ENCODE results near the gene ANKRD18B. TPM values are rescaled to one million over a fixed set of nuclear protein-coding genes. Genes with fewer than 3 reads are reported as not detected.
"Not testable (repeated sequence)": the region's sequence is repeated elsewhere in the genome, so short reads cannot be mapped to it uniquely, and the experiment has no call there.

Gene ANKRD18B
- total RNA-seq, 1 experiment from 2014 or later, result 5.4 TPM

DNA sequence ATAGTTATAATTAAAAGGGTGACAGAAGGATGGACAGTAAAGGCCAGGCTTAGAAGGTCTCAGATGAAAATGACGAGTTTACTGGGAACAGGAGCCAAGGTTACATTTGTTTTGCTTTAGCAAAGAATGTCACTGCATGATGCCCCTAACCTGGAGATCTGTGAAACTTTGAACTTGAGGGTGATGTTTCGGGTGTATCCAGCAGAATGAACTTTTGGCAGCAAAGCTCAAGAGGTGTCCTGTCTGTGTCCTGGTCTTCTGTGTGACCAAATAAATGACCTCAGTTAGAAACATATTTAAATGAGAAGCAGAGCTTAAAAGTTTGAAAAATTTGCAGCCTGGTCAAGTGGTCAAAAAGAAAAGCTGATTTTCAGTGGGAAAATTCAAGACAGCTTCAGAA is 64.8 kb downstream of the ANKRD18B start:
- intact Hi-C loops (cut with micrococcal nuclease); H3F3A ChIP-seq (ENCODE audit: low read length, unreplicated experiment); H3K9me3 ChIP-seq (ENCODE audit: low read length); H3K79me2 ChIP-seq (ENCODE audit: low read length); DNase-seq; H4K20me1 ChIP-seq (ENCODE audit: low read length); POLR2A ChIA-PET (ENCODE audit: unreplicated experiment); H3K4me1 ChIP-seq (ENCODE audit: insufficient read depth, low read length); CTCF ChIA-PET; H3K4me3 ChIP-seq (ENCODE audit: low read length); H3K27ac ChIP-seq (ENCODE audit: low read length); H3K9me2 ChIP-seq (replicated peaks; ENCODE audit: low read length); H3K27me3 ChIP-seq (ENCODE audit: low read length); BruUV-seq (replicated peaks); H3K4me2 ChIP-seq (ENCODE audit: low read length); H3K9ac ChIP-seq (ENCODE audit: low read length); H2AFZ ChIP-seq (ENCODE audit: low read length); H3K36me3 ChIP-seq (ENCODE audit: low read depth, low read length); ATAC-seq: not testable (repeated sequence)

GRCh38 chr9:33590857-33591256 is 66.8 kb downstream of the ANKRD18B start:
- H3F3A ChIP-seq (ENCODE audit: low read length, unreplicated experiment); BruUV-seq (replicated peaks); H3K4me3 ChIP-seq (ENCODE audit: low read length); POLR2A ChIA-PET (ENCODE audit: unreplicated experiment); H3K27ac ChIP-seq (ENCODE audit: low read length); DNase-seq; H3K4me1 ChIP-seq (ENCODE audit: insufficient read depth, low read length); H3K27me3 ChIP-seq (ENCODE audit: low read length); H3K9me3 ChIP-seq (ENCODE audit: low read length); H3K9me2 ChIP-seq (replicated peaks; ENCODE audit: low read length); H4K20me1 ChIP-seq (ENCODE audit: low read length); H2AFZ ChIP-seq (ENCODE audit: low read length); CTCF ChIA-PET; H3K36me3 ChIP-seq (ENCODE audit: low read depth, low read length); intact Hi-C loops (cut with micrococcal nuclease); H3K4me2 ChIP-seq (ENCODE audit: low read length); ATAC-seq; H3K9ac ChIP-seq (ENCODE audit: low read length); H3K79me2 ChIP-seq (ENCODE audit: low read length): not testable (repeated sequence)

DNA sequence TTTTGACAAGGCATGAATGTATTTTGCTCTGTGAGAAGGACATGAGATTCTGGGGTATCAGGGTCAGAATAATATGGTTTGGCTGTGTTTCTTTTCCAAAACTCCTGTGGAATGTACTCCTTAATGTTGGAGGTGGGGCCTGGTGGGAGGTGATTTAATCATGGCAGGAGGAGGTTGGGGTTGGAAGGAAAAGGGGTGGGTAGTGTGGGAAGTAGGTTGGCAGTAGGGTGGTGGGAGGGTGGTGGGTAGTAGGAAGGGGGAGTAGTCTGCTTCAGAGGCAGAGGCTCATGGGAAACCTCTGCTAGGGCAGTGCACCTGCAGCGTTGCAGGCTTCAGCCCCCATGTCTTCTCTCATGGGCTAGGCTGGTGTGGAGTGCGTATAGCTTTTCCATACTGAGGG is 72.9 kb downstream of the ANKRD18B start:
- not testable (repeated sequence) for H3K36me3 ChIP-seq (ENCODE audit: low read depth, low read length); ATAC-seq

DNA sequence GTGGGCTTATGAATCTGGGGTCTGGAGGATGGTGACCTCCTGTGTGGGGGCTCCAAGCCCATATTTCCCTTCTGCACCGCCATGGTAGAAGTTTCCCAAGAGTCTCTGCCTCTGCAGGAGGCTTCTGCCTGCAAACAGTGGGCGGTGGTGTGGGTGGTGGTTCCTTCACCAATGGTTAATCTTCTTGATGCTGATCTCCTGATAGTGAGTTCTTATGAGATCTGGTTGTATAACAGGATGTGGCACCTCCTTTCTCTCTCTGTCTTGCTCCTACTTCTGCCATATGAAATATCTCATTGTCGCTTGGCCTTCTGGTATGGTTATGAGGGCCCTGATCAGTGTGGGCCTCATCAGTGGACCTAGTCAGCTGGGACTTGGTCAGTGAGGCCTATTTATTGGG is 73.3 kb downstream of the ANKRD18B start:
- intact Hi-C loops (cut with micrococcal nuclease); H3K9me2 ChIP-seq (replicated peaks; ENCODE audit: low read length); H3F3A ChIP-seq (ENCODE audit: low read length, unreplicated experiment); ATAC-seq; H4K20me1 ChIP-seq (ENCODE audit: low read length); H3K9me3 ChIP-seq (ENCODE audit: low read length); H3K4me1 ChIP-seq (ENCODE audit: insufficient read depth, low read length); BruUV-seq (replicated peaks); H2AFZ ChIP-seq (ENCODE audit: low read length); H3K79me2 ChIP-seq (ENCODE audit: low read length); POLR2A ChIA-PET (ENCODE audit: unreplicated experiment); H3K4me2 ChIP-seq (ENCODE audit: low read length); DNase-seq; H3K9ac ChIP-seq (ENCODE audit: low read length); CTCF ChIA-PET; H3K36me3 ChIP-seq (ENCODE audit: low read depth, low read length); H3K4me3 ChIP-seq (ENCODE audit: low read length); H3K27ac ChIP-seq (ENCODE audit: low read length); H3K27me3 ChIP-seq (ENCODE audit: low read length): not testable (repeated sequence)

More for the DNA sequence above, 72.9 kb downstream of the ANKRD18B start:
- BruUV-seq (replicated peaks); H3K9me2 ChIP-seq (replicated peaks; ENCODE audit: low read length); H4K20me1 ChIP-seq (ENCODE audit: low read length); H2AFZ ChIP-seq (ENCODE audit: low read length); intact Hi-C loops (cut with micrococcal nuclease); H3K4me2 ChIP-seq (ENCODE audit: low read length); H3K27me3 ChIP-seq (ENCODE audit: low read length); H3K4me3 ChIP-seq (ENCODE audit: low read length); H3K4me1 ChIP-seq (ENCODE audit: insufficient read depth, low read length); H3K27ac ChIP-seq (ENCODE audit: low read length); POLR2A ChIA-PET (ENCODE audit: unreplicated experiment); H3K79me2 ChIP-seq (ENCODE audit: low read length); DNase-seq; H3K9ac ChIP-seq (ENCODE audit: low read length); H3K9me3 ChIP-seq (ENCODE audit: low read length); CTCF ChIA-PET; H3F3A ChIP-seq (ENCODE audit: low read length, unreplicated experiment): not testable (repeated sequence)

DNA sequence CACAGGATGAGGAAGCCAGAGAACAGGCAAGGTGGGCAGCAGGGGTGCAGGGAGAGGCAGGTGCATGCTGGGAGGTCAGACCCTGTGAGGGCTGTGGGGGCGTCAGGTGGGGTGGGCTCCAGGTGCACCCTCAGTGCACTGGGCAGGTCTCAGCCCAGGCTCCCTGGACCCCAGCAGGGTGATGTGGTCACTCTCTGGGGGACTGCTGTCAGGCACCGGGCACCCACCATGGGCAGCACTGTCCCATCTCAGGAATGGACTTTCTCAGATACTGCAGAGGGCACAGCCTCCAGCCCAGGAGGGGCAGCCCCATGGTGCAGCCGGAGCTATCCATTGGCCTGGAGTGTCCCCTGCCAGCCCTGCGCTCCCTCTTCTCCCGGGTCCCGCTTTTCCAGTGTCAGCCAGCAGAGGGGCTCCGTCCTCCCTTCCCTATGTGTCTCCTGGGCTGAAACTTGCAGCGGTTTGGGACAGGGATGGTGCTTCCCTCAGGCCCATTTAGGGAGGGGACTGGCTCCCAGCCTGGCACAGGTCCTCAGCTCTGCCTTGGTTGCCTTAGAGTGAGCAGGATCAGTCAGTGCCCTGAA is 74.8 kb downstream of the ANKRD18B start:
- CTCF ChIA-PET; H3K4me1 ChIP-seq (ENCODE audit: insufficient read depth, low read length); ATAC-seq; H3K9me2 ChIP-seq (replicated peaks; ENCODE audit: low read length); H4K20me1 ChIP-seq (ENCODE audit: low read length); H3K36me3 ChIP-seq (ENCODE audit: low read depth, low read length); H3K27me3 ChIP-seq (ENCODE audit: low read length); DNase-seq; intact Hi-C loops (cut with micrococcal nuclease); H3K4me3 ChIP-seq (ENCODE audit: low read length); H2AFZ ChIP-seq (ENCODE audit: low read length); H3K27ac ChIP-seq (ENCODE audit: low read length); H3K9me3 ChIP-seq (ENCODE audit: low read length); H3K4me2 ChIP-seq (ENCODE audit: low read length); BruUV-seq (replicated peaks); H3F3A ChIP-seq (ENCODE audit: low read length, unreplicated experiment); H3K79me2 ChIP-seq (ENCODE audit: low read length); H3K9ac ChIP-seq (ENCODE audit: low read length); POLR2A ChIA-PET (ENCODE audit: unreplicated experiment): not testable (repeated sequence)

GRCh38 chr9:33600911-33601310 is 76.9 kb downstream of the ANKRD18B start:
- POLR2A ChIA-PET (ENCODE audit: unreplicated experiment); CTCF ChIA-PET: not testable (repeated sequence)

More at GRCh38 chr9:33600911-33601310, 76.9 kb downstream of the ANKRD18B start:
- H3K9me3 ChIP-seq (ENCODE audit: low read length); H3K4me3 ChIP-seq (ENCODE audit: low read length); BruUV-seq (replicated peaks); H3K27ac ChIP-seq (ENCODE audit: low read length); H3K9ac ChIP-seq (ENCODE audit: low read length); DNase-seq; H3K4me2 ChIP-seq (ENCODE audit: low read length); H3K27me3 ChIP-seq (ENCODE audit: low read length); H3F3A ChIP-seq (ENCODE audit: low read length, unreplicated experiment); ATAC-seq; H2AFZ ChIP-seq (ENCODE audit: low read length); H3K4me1 ChIP-seq (ENCODE audit: insufficient read depth, low read length); intact Hi-C loops (cut with micrococcal nuclease); H4K20me1 ChIP-seq (ENCODE audit: low read length); H3K79me2 ChIP-seq (ENCODE audit: low read length); H3K36me3 ChIP-seq (ENCODE audit: low read depth, low read length); H3K9me2 ChIP-seq (replicated peaks; ENCODE audit: low read length): not testable (repeated sequence)
